Measurements from ENCODE around the gene GALM. TPM values are rescaled to one million over a fixed set of nuclear protein-coding genes. Genes with fewer than 3 reads are reported as not detected.
"Not testable (repeated sequence)": the region's sequence is repeated elsewhere in the genome, so short reads cannot be mapped to it uniquely, and the experiment has no call there.

Gene GALM
- total RNA-seq, 5 donors from 2014 or later (not counting 1 experiment from before 2014, with no cell fraction given): 14.3 to 29.4 (median 17.3) TPM

DNA sequence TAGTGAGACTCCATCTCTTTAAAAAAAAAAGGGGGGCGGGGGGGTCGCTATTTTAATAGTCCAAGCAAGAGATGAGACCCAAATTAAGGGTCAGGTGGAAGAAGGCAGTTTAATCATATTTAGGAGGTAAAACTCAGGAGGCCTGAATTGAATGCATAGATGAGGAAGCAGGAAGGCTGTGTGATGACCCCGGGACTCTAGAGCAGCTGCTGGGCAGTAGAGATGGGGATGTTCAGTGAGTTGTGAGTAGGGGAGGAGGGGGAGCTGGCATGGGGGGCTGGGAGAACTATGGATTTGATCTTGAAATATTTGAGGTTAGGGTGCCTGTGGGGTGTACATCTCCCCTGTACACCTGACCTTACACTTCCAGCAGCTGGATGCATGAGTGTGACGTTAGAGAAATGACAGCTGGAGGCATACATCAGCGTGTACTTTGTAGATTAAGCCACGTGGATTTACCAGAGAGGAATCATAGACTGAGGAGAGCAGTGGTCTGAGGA lies 41.0 kb downstream of the GALM start:
- H3K9me3 Mint-ChIP-seq: peaks cover 0 to 4% (median 0%) of the 10 kb centered on the region in 3 donors
- H3K27ac ChIP-seq (ENCODE audit: low read length): no peak overlapping the region
- ATAC-seq (replicated peaks in 1 of 4) (no peak), DNase-seq (no peak)
- peaks cover 0 to 3% of the 10 kb centered on the region in 2 donors for H3K36me3 ChIP-seq (ENCODE audit: control insufficient read depth in 2 of 2, extremely low read depth in 1 of 2, insufficient read depth in 1 of 2, low read length in 1 of 2)
- H3K27ac Mint-ChIP-seq: peak overlapping the region; percentile 56 to 57
- H3K4me1 ChIP-seq (ENCODE audit: control insufficient read depth in 1 of 2, extremely low read depth in 1 of 2, insufficient read depth in 2 of 2, low read length in 2 of 2): peaks cover 17 to 51% of the 10 kb centered on the region in 2 experiments
- no peak overlapping the region for H3K4me3 ChIP-seq (ENCODE audit: control insufficient read depth in 1 of 2, extremely low read depth in 1 of 2, low read length in 1 of 2)
- POLR2A ChIA-PET: interaction anchor here in 1 of 2 donors (0.7 kb wide), 1 partner anchor 16 kb away, joined by 8 read pairs; no protein-coding TSS in a partner anchor
- peaks cover 27% of the 10 kb centered on the region for H3K36me3 Mint-ChIP-seq
- CTCF ChIA-PET: interaction anchor here (0.6 to 0.7 kb wide), 2 partner anchors 27 to 33 kb away, joined by 3 to 4 read pairs; no protein-coding TSS in a partner anchor
- H3K4me1 Mint-ChIP-seq: peaks cover 50 to 68% (median 57%) of the 10 kb centered on the region in 3 donors
- H3K27me3 Mint-ChIP-seq: no peaks in the 10 kb centered on the region
- 96% methylated on average over 3 of the region's 6 CpGs for WGBS (ENCODE audit: insufficient coverage)
- H3K4me3 Mint-ChIP-seq: no peak overlapping the region
- no peaks in the 10 kb centered on the region for H3K27me3 ChIP-seq (replicated peaks in 1 of 2; ENCODE audit: control insufficient read depth in 2 of 2, extremely low read depth in 1 of 2, insufficient read depth in 2 of 2, low read length in 1 of 2)
- H3K9me3 ChIP-seq: no peaks in the 10 kb centered on the region

DNA sequence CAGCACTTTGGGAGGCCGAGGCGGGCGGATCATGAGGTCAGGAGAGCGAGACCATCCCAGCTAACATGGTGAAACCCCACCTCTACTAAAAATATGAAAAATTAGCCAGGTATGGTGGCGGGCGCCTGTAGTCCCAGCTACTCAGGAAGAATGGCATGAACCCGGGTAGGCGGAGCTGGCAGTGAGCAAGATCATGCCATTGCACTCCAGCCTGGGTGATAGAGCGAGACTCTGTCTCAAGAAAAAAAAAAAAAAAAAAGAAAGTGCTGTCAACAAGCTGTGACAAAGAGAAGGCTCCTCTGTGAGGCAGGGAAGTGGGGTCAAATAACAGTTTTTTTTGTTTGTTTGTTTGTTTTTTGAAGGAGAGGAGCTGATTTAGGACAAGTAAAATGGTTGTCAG lies 42.6 kb downstream of the GALM start:
- H3K27me3 ChIP-seq (replicated peaks in 1 of 2; ENCODE audit: control insufficient read depth in 2 of 2, extremely low read depth in 1 of 2, insufficient read depth in 2 of 2, low read length in 1 of 2); ATAC-seq (replicated peaks in 1 of 4); H3K27me3 Mint-ChIP-seq; H3K4me3 ChIP-seq (ENCODE audit: control insufficient read depth in 1 of 2, extremely low read depth in 1 of 2, low read length in 1 of 2); H3K36me3 ChIP-seq (ENCODE audit: control insufficient read depth in 2 of 2, extremely low read depth in 1 of 2, insufficient read depth in 1 of 2, low read length in 1 of 2); H3K9me3 Mint-ChIP-seq; H3K9me3 ChIP-seq: not testable (repeated sequence)
- Mint-ChIP-seq H3K27ac (peak overlapping the region; percentile 94 to 96), H3K4me3 (peak overlapping the region; percentile 39 to 62 (median 54)), H3K4me1 (peaks cover 53 to 70% (median 54%) of the 10 kb centered on the region in 3 donors), H3K36me3 (peaks cover 30% of the 10 kb centered on the region)
- POLR2A ChIA-PET: interaction anchor here in 1 of 2 donors (0.6 to 1.6 kb wide), 4 partner anchors 12 to 42 kb away, joined by 3 to 25 read pairs (median 8); partner anchors contain the start of gene GALM
- peak overlapping the region; percentile 78 for H3K27ac ChIP-seq (ENCODE audit: low read length)
- peak in 1 of 35 experiments; percentile 28 for DNase-seq
- WGBS (ENCODE audit: insufficient coverage): 100% methylated on average over 1 of the region's 9 CpGs
- CTCF ChIA-PET: interaction anchor here (0.6 to 2.2 kb wide), 6 partner anchors 9 to 828 kb away, joined by 3 to 17 read pairs (median 3); no protein-coding TSS in a partner anchor
- H3K4me1 ChIP-seq (ENCODE audit: control insufficient read depth in 1 of 2, extremely low read depth in 1 of 2, insufficient read depth in 2 of 2, low read length in 2 of 2): peaks cover 17 to 52% of the 10 kb centered on the region in 2 experiments

DNA sequence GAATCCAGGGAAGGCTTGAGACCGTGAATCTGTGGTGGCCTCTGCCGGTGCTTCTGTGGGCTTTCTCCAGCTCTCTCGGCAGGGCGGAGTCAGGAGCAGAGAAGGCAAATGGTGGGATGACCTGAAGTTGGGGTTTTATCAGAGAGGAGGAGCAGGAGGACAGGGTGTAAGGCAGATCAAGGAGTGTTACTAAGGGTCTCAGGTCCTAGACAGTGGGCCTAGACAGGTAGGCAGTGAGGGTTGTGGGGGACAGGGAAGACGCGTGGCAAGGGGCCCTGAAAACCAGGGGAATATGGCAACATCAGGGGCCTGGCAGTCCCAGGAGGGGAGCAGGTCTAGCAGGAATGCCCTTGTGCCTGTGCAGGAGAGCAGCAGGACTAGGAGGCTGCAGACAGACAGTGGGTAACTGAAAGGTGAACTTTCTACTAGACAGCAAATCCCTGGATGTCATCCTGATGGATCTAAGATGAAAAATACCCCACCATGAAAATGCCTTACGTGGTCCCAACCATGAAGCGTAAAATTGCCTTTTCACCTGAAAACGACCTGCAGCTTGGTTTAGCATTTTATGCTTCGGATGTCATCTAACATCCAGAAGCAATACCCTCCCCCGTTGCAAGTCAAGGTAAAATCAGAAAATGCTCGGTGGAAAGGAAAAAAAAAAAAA lies 43.1 kb downstream of the GALM start:
- ChIA-PET POLR2A (interaction anchor here (0.6 to 1.6 kb wide), 7 partner anchors 13 to 381 kb away, joined by 3 to 25 read pairs (median 5); no protein-coding TSS in a partner anchor), CTCF (interaction anchor here (0.6 to 2.2 kb wide), 12 partner anchors 9 to 1743 kb away, joined by 3 to 17 read pairs (median 3); partner anchors contain the start of gene GALM (in 1 of the 2))
- 42% methylated on average over 8 of the region's 12 CpGs for WGBS (ENCODE audit: insufficient coverage)
- DNase-seq (peak in 1 of 35 experiments; percentile 25), ATAC-seq (replicated peaks in 1 of 4) (peak in 3 of 4 experiments; percentile 6 to 33 (median 14))
- peaks cover 0 to 4% (median 0%) of the 10 kb centered on the region in 3 donors for H3K9me3 Mint-ChIP-seq
- no peaks in the 10 kb centered on the region for H3K27me3 Mint-ChIP-seq
- peak overlapping the region; percentile 39 to 62 (median 54) for H3K4me3 Mint-ChIP-seq
- peak overlapping the region in 1 of 2 donors; percentile 32 for H3K4me3 ChIP-seq (ENCODE audit: control insufficient read depth in 1 of 2, extremely low read depth in 1 of 2, low read length in 1 of 2)
- peaks cover 17 to 52% of the 10 kb centered on the region in 2 experiments for H3K4me1 ChIP-seq (ENCODE audit: control insufficient read depth in 1 of 2, extremely low read depth in 1 of 2, insufficient read depth in 2 of 2, low read length in 2 of 2)
- H3K27ac ChIP-seq (ENCODE audit: low read length): peak overlapping the region; percentile 78
- H3K36me3 ChIP-seq (ENCODE audit: control insufficient read depth in 2 of 2, extremely low read depth in 1 of 2, insufficient read depth in 1 of 2, low read length in 1 of 2): peaks cover 0 to 6% of the 10 kb centered on the region in 2 donors
- no peaks in the 10 kb centered on the region for H3K9me3 ChIP-seq
- H3K36me3 Mint-ChIP-seq: peaks cover 32% of the 10 kb centered on the region
- H3K27ac Mint-ChIP-seq: peak overlapping the region; percentile 94 to 96
- H3K27me3 ChIP-seq (replicated peaks in 1 of 2; ENCODE audit: control insufficient read depth in 2 of 2, extremely low read depth in 1 of 2, insufficient read depth in 2 of 2, low read length in 1 of 2): no peaks in the 10 kb centered on the region
- H3K4me1 Mint-ChIP-seq: peaks cover 53 to 74% (median 58%) of the 10 kb centered on the region in 3 donors

DNA sequence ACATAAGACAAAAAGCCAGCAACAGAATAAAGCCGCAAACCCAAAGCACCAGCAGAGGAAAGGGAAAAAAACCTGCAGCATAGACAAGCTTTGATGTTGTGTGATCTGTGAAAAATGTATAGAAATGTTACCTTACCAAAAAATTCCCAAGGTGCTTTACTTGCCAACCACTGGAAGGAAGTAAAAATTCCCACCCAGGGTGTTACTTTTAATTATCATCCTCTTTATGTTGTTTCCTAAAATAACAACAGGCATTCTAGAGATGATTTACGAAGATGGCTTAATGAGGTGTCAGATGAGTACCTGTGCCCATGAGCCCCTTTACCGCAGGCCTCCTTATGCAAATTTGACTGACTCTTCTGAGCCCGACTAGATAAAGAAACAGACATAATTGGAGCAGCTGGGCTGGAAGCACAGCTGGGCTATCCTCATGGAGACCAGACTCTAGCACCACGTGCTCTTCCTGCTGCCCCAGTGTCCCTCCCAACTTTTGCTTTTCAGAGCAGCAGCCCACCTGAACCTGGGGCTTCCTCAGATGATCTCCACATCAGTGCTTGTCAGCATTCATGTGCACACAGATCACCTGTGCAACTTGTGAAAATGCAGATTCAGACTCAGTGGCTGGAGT lies 43.8 kb downstream of the GALM start:
- 13% methylated on average over 3 of the region's 5 CpGs for WGBS (ENCODE audit: insufficient coverage)
- peak in 24 of 35 experiments; percentile 8 to 78 (median 31) for DNase-seq
- Histone ChIP-seq H3K27ac (ENCODE audit: low read length) (peak overlapping the region; percentile 78), H3K36me3 (ENCODE audit: control insufficient read depth in 2 of 2, extremely low read depth in 1 of 2, insufficient read depth in 1 of 2, low read length in 1 of 2) (peaks cover 0 to 6% of the 10 kb centered on the region in 2 donors), H3K4me1 (ENCODE audit: control insufficient read depth in 1 of 2, extremely low read depth in 1 of 2, insufficient read depth in 2 of 2, low read length in 2 of 2) (peaks cover 17 to 47% of the 10 kb centered on the region in 2 experiments), H3K9me3 (no peaks in the 10 kb centered on the region), H3K4me3 (ENCODE audit: control insufficient read depth in 1 of 2, extremely low read depth in 1 of 2, low read length in 1 of 2) (peak overlapping the region in 1 of 2 donors; percentile 32), H3K27me3 (replicated peaks in 1 of 2; ENCODE audit: control insufficient read depth in 2 of 2, extremely low read depth in 1 of 2, insufficient read depth in 2 of 2, low read length in 1 of 2) (no peaks in the 10 kb centered on the region)
- peaks cover 35% of the 10 kb centered on the region for H3K36me3 Mint-ChIP-seq
- ChIA-PET POLR2A (interaction anchor here (0.6 to 1.6 kb wide), 5 partner anchors 26 to 145 kb away, joined by 3 to 25 read pairs (median 5); no protein-coding TSS in a partner anchor), CTCF (interaction anchor here (0.6 to 2.2 kb wide), 9 partner anchors 10 to 1744 kb away, joined by 3 to 17 read pairs (median 3); partner anchors contain the start of gene GALM (in 1 of the 2))
- H3K27me3 Mint-ChIP-seq: no peaks in the 10 kb centered on the region
- peaks cover 0 to 4% (median 0%) of the 10 kb centered on the region in 3 donors for H3K9me3 Mint-ChIP-seq
- peak overlapping the region; percentile 34 to 62 (median 54) for H3K4me3 Mint-ChIP-seq
- peak overlapping the region; percentile 94 to 96 for H3K27ac Mint-ChIP-seq
- ATAC-seq (replicated peaks in 1 of 4): peak; percentile 67 to 86 (median 72)
- peaks cover 53 to 77% (median 62%) of the 10 kb centered on the region in 3 donors for H3K4me1 Mint-ChIP-seq

DNA sequence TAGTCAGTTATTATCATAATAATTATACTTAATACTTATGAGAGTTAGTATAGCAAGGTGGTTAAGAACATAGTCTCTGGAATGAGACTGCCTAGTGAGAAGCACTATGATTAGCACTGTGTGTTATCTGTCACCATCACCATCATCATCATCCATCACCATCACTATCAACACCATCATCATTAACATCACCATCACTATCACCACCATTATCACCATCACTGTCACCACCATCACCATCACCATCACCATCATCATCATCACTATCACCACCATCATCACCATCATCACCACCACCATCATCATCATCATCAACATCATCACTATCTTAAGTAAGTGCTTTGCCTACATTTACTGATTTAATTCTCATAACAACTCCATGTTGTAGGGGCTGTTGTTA lies 45.6 kb downstream of the GALM start:
- Mint-ChIP-seq H3K4me1 (peaks cover 45 to 82% (median 65%) of the 10 kb centered on the region in 3 donors), H3K27me3 (no peaks in the 10 kb centered on the region), H3K9me3 (peaks cover 0 to 4% (median 0%) of the 10 kb centered on the region in 3 donors), H3K4me3 (peak overlapping the region in 1 of 3 donors; percentile 33), H3K27ac (peak overlapping the region; percentile 17 to 37), H3K36me3 (peaks cover 43% of the 10 kb centered on the region)
- no peak for ATAC-seq (replicated peaks in 1 of 4)
- H3K27ac ChIP-seq (ENCODE audit: low read length): peak overlapping the region; percentile 39
- H3K9me3 ChIP-seq: no peaks in the 10 kb centered on the region
- POLR2A ChIA-PET: interaction anchor here (0.6 kb wide), 3 partner anchors 48 to 134 kb away, joined by 3 to 4 read pairs (median 3); no protein-coding TSS in a partner anchor
- CTCF ChIA-PET: no interaction called here
- peaks cover 17 to 45% of the 10 kb centered on the region in 2 experiments for H3K4me1 ChIP-seq (ENCODE audit: control insufficient read depth in 1 of 2, extremely low read depth in 1 of 2, insufficient read depth in 2 of 2, low read length in 2 of 2)
- H3K36me3 ChIP-seq (ENCODE audit: control insufficient read depth in 2 of 2, extremely low read depth in 1 of 2, insufficient read depth in 1 of 2, low read length in 1 of 2): peaks cover 0 to 13% of the 10 kb centered on the region in 2 donors
- H3K27me3 ChIP-seq (replicated peaks in 1 of 2; ENCODE audit: control insufficient read depth in 2 of 2, extremely low read depth in 1 of 2, insufficient read depth in 2 of 2, low read length in 1 of 2): no peaks in the 10 kb centered on the region
- DNase-seq: no peak
- no peak overlapping the region for H3K4me3 ChIP-seq (ENCODE audit: control insufficient read depth in 1 of 2, extremely low read depth in 1 of 2, low read length in 1 of 2)
